IMR-90 (cell line): Measurements from ENCODE around the gene LATS1. TPM values are rescaled to one million over a fixed set of nuclear protein-coding genes. Genes with fewer than 3 reads are reported as not detected.

Experiments used
- ATAC-seq: fragments of 200-7000 bp; cut with Tn5 transposase; 2 replicates; pipeline ENCODE4 v1.9.1; 2020; ENCODE audit warnings: low read depth, mild to moderate bottlenecking, moderate library complexity
- BruUV-seq: library from RNA; stranded (reverse); fragments of 400-500 nt; replicated peaks from 2 replicates; lab custom pipeline; 2021; lab: Mats Ljungman, UMichigan
- CTCF ChIA-PET: fragments of 300-600 bp; formaldehyde crosslinking; extraction: SDS; loops from one replicate; lab custom pipeline; 2021; ENCODE audit warnings: antibody characterized with exemption; lab: Yijun Ruan, JAX
- POLR2A ChIA-PET: fragments of 300-600 bp; sonication (Branson Sonifier 250); formaldehyde crosslinking; loops from one replicate; lab custom pipeline; 2022; ENCODE audit warnings: antibody characterized with exemption; ENCODE audit not compliant: unreplicated experiment; lab: Charles Lee
- DNase-seq: peaks from one replicate; pipeline ENCODE4 v3.0.0; 2013
- H2AFZ ChIP-seq: replicated peaks from 2 replicates; pipeline ENCODE3; 2013; ENCODE audit warnings: low read length, mild to moderate bottlenecking; ENCODE audit not compliant: poor library complexity
- H2AK5ac ChIP-seq: 2 replicates; pipeline ENCODE4 v1.6.1; 2013; ENCODE audit warnings: low read depth, low read length, inconsistent platforms
- H2AK9ac ChIP-seq: replicated peaks from 2 replicates; pipeline ENCODE3; 2013; ENCODE audit warnings: mild to moderate bottlenecking, low read depth, low read length, moderate library complexity; ENCODE audit not compliant: poor library complexity
- H2BK120ac ChIP-seq: 2 replicates; pipeline ENCODE4 v1.6.1; 2013; ENCODE audit warnings: low read depth, low read length, inconsistent platforms
- H2BK15ac ChIP-seq: 3 replicates; pipeline ENCODE4 v1.6.1; 2013; ENCODE audit warnings: low read depth, low read length, inconsistent platforms
- H2BK20ac ChIP-seq: 2 replicates; pipeline ENCODE4 v1.6.1; 2013; ENCODE audit warnings: low read depth, mild to moderate bottlenecking, inconsistent platforms, low read length, moderate library complexity
- H2BK5ac ChIP-seq: 2 replicates; pipeline ENCODE4 v1.6.1; 2013; ENCODE audit warnings: mild to moderate bottlenecking, low read depth, low read length, inconsistent platforms; ENCODE audit not compliant: poor library complexity, severe bottlenecking
- H3K14ac ChIP-seq: replicated peaks from 2 replicates; pipeline ENCODE4 v1.6.1; 2013; ENCODE audit warnings: low read depth, low read length, inconsistent platforms
- H3K18ac ChIP-seq: 2 replicates; pipeline ENCODE4 v1.6.1; 2013; ENCODE audit warnings: low read depth, low read length, control low read depth
- H3K23ac ChIP-seq: 2 replicates; pipeline ENCODE4 v1.6.1; 2013; ENCODE audit warnings: low read depth, low read length, inconsistent platforms
- H3K27ac ChIP-seq: 2 replicates; pipeline ENCODE4 v1.5.1; 2013; ENCODE audit warnings: mild to moderate bottlenecking, control low read depth, low read length; ENCODE audit not compliant: insufficient read depth
- H3K27me3 ChIP-seq: 2 replicates; pipeline ENCODE4 v1.6.1; 2013; ENCODE audit warnings: low read length; ENCODE audit not compliant: control insufficient read depth, insufficient read depth
- H3K36me3 ChIP-seq: 2 replicates; pipeline ENCODE4 v1.6.1; 2013; ENCODE audit warnings: low read length, mixed read lengths; ENCODE audit not compliant: control insufficient read depth, insufficient read depth
- H3K4ac ChIP-seq: 2 replicates; pipeline ENCODE4 v1.6.1; 2013; ENCODE audit warnings: low read depth, low read length, inconsistent platforms
- H3K4me1 ChIP-seq: 2 replicates; pipeline ENCODE4 v1.6.1; 2013; ENCODE audit warnings: low read length, mixed read lengths; ENCODE audit not compliant: control insufficient read depth, insufficient read depth
- H3K4me2 ChIP-seq: 2 replicates; pipeline ENCODE4 v1.6.1; 2013; ENCODE audit warnings: low read depth, mild to moderate bottlenecking, control low read depth, low read length, moderate library complexity
- H3K4me3 ChIP-seq: 2 replicates; pipeline ENCODE4 v1.5.1; 2013; ENCODE audit warnings: low read depth, mild to moderate bottlenecking, control low read depth, low read length, moderate library complexity; ENCODE audit not compliant: insufficient read depth
- H3K56ac ChIP-seq: 2 replicates; pipeline ENCODE4 v1.6.1; 2013; ENCODE audit warnings: low read length, inconsistent platforms; ENCODE audit not compliant: insufficient read depth; ENCODE audit errors: extremely low read depth
- H3K79me1 ChIP-seq, 2 experiments: 2 replicates each; pipeline ENCODE4 v1.6.1; 2013; ENCODE audit warnings: low read length in 2 of 2, inconsistent platforms in 1 of 2, low read depth in 1 of 2
- H3K9ac ChIP-seq: 2 replicates; pipeline ENCODE4 v1.6.1; 2013; ENCODE audit warnings: low read depth, low read length, control low read depth
- H3K9me1 ChIP-seq: 2 replicates; pipeline ENCODE4 v1.6.1; 2013; ENCODE audit warnings: low read length, inconsistent platforms; ENCODE audit not compliant: insufficient read depth
- H3K9me3 ChIP-seq: 2 replicates; pipeline ENCODE4 v1.6.1; 2013; ENCODE audit warnings: low read length; ENCODE audit not compliant: control insufficient read depth, insufficient read depth
- H4K20me1 ChIP-seq: 2 replicates; pipeline ENCODE4 v1.6.1; 2013; ENCODE audit warnings: low read length, inconsistent platforms; ENCODE audit not compliant: insufficient read depth
- H4K5ac ChIP-seq: 2 replicates; pipeline ENCODE4 v1.6.1; 2013; ENCODE audit warnings: mild to moderate bottlenecking, low read depth, low read length, control low read depth
- H4K8ac ChIP-seq, 2 experiments: 2 replicates each; pipeline ENCODE4 v1.6.1; 2013; ENCODE audit warnings: low read depth in 2 of 2, low read length in 2 of 2, control low read depth in 1 of 2, inconsistent platforms in 1 of 2
- H4K91ac ChIP-seq: 2 replicates; pipeline ENCODE4 v1.6.1; 2013; ENCODE audit warnings: low read depth, low read length, inconsistent platforms; ENCODE audit not compliant: insufficient read depth
- BHLHE40 ChIP-seq: fragments of 150-350 bp; IDR thresholded peaks from 2 replicates; pipeline ENCODE4 v1.6.1; 2016; ENCODE audit warnings: mild to moderate bottlenecking, low read depth, low read length
- CEBPB ChIP-seq: IDR thresholded peaks from 2 replicates; pipeline ENCODE4 v1.6.1; 2012; ENCODE audit warnings: low read depth, low read length, improper control_type of control experiment
- CHD1 ChIP-seq: IDR thresholded peaks from 2 replicates; pipeline ENCODE4 v1.6.1; 2012; ENCODE audit warnings: low read depth, low read length, improper control_type of control experiment
- FOS ChIP-seq: fragments of 150-350 bp; IDR thresholded peaks from 2 replicates; pipeline ENCODE4 v1.6.1; 2016; ENCODE audit warnings: low read depth, low read length
- MAFK ChIP-seq: IDR thresholded peaks from 2 replicates; pipeline ENCODE4 v1.6.1; 2012; ENCODE audit warnings: low read depth, low read length, improper control_type of control experiment
- MAZ ChIP-seq: IDR thresholded peaks from 2 replicates; pipeline ENCODE4 v1.6.1; 2012; ENCODE audit warnings: low read depth, mild to moderate bottlenecking, low read length, improper control_type of control experiment, moderate library complexity, borderline replicate concordance
- NFE2L2 ChIP-seq: fragments of 150-350 bp; IDR thresholded peaks from 2 replicates; pipeline ENCODE4 v1.6.1; 2016; ENCODE audit warnings: low read depth, mild to moderate bottlenecking, low read length
- RAD21 ChIP-seq: IDR thresholded peaks from 2 replicates; pipeline ENCODE4 v1.6.1; 2012; ENCODE audit warnings: low read length, improper control_type of control experiment
- RCOR1 ChIP-seq: IDR thresholded peaks from 2 replicates; pipeline ENCODE4 v1.6.1; 2012; ENCODE audit warnings: mild to moderate bottlenecking, low read length, improper control_type of control experiment; ENCODE audit not compliant: insufficient replicate concordance
- RFX5 ChIP-seq: IDR thresholded peaks from 2 replicates; pipeline ENCODE4 v1.8.0; 2012; ENCODE audit warnings: low read depth, mild to moderate bottlenecking, low read length, moderate library complexity
- SMC3 ChIP-seq: fragments of 150-350 bp; IDR thresholded peaks from 2 replicates; pipeline ENCODE4 v1.6.1; 2016; ENCODE audit warnings: low read depth, mild to moderate bottlenecking, antibody characterized with exemption, low read length, moderate library complexity
- WGBS, 2 experiments: methylation state at CpG; one replicate each; pipeline versions ENCODE4 v1.1.5 to v1.1.7; 2013; ENCODE audit warnings: missing lambda C conversion rate in 2 of 2; ENCODE audit not compliant: insufficient read length in 1 of 2; ENCODE audit errors: extremely low coverage in 2 of 2; 5-methylcytosine and 5-hydroxymethylcytosine counted together
- dilution Hi-C: fragments of 300-500 bp; cut with HindIII; formaldehyde crosslinking; loops from one replicate; pipeline ENCODE4 v1.14.3; 2018; ENCODE audit warnings: low sequenced_read_pairs; ENCODE audit not compliant: unreplicated experiment
- in situ Hi-C: fragments of 300-500 bp; cut with MboI; formaldehyde crosslinking; loops from 3 replicates; pipeline ENCODE4 v1.14.3; 2019; ENCODE audit warnings: low sequenced_read_pairs, inconsistent platforms, mixed read lengths
- intact Hi-C: fragments of 100-400 bp; cut with micrococcal nuclease; formaldehyde crosslinking; loops from 2 replicates; pipeline ENCODE4 v1.10.0; 2022
- polyA plus RNA-seq, 3 experiments: library from polyadenylated mRNA; depleted of rRNA; stranded (reverse); fragments of >200 nt; gene quantifications; 2 replicates each; pipeline ENCODE4 v1.2.3, GENCODE V29; 2012; ENCODE audit warnings: low replicate concordance in 1 of 3
- total RNA-seq: library from RNA; depleted of rRNA; stranded (reverse); fragments of >200 nt; gene quantifications from 2 replicates; pipeline ENCODE4 v1.2.3, GENCODE V29; 2012
- TF ChIP-seq, protein P1 (sequence below): conservative IDR thresholded peaks from 2 replicates; pipeline ENCODE4 v1.5.1; 2012; ENCODE audit warnings: mild to moderate bottlenecking, low read depth, low read length, improper control_type of control experiment
- TF ChIP-seq, protein P2 (sequence below): fragments of 150-350 bp; IDR thresholded peaks from 2 replicates; pipeline ENCODE4 v1.6.1; 2016; ENCODE audit warnings: low read depth, mild to moderate bottlenecking, low read length, moderate library complexity, borderline replicate concordance
- TF ChIP-seq, protein P3 (sequence below): fragments of 150-350 bp; IDR thresholded peaks from 2 replicates; pipeline ENCODE4 v1.6.1; 2017; ENCODE audit warnings: mild to moderate bottlenecking, antibody characterized with exemption, low read length, low read depth

Gene LATS1
- total and polyA plus RNA-seq, 2 of the 4 experiments (the other 2 are of a cell fraction) = 7.9 to 20.1 TPM

DNA sequence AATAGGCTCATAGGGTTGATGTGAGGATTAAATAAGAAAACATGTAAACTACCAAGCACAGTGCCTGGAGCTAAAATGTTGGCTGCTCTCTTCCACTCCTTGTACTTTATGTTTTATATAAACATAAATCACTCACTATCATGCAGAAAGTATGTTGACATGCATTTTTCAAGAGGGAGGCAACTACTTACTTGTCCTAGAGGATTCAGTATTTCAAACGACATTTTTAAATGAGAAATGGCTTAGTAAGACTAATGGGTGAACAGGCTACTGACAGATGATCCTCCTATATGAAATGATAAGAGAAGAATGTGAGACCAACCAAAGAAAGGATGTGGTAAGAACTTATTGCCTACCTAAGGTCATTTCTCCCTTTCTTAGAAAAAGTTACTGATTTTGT is 21.0 kb downstream of the LATS1 start:
- H2AFZ ChIP-seq = no peak overlapping the region
- no peak overlapping the region for H3K18ac ChIP-seq
- peaks cover 23% of the 10 kb centered on the region for H3K36me3 ChIP-seq
- H3K27me3 ChIP-seq = no peaks in the 10 kb centered on the region
- TF ChIP-seq FOS = no peak
- TF ChIP-seq, protein P1, sequence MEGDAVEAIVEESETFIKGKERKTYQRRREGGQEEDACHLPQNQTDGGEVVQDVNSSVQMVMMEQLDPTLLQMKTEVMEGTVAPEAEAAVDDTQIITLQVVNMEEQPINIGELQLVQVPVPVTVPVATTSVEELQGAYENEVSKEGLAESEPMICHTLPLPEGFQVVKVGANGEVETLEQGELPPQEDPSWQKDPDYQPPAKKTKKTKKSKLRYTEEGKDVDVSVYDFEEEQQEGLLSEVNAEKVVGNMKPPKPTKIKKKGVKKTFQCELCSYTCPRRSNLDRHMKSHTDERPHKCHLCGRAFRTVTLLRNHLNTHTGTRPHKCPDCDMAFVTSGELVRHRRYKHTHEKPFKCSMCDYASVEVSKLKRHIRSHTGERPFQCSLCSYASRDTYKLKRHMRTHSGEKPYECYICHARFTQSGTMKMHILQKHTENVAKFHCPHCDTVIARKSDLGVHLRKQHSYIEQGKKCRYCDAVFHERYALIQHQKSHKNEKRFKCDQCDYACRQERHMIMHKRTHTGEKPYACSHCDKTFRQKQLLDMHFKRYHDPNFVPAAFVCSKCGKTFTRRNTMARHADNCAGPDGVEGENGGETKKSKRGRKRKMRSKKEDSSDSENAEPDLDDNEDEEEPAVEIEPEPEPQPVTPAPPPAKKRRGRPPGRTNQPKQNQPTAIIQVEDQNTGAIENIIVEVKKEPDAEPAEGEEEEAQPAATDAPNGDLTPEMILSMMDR = no peak
- no peak for TF ChIP-seq CHD1
- TF ChIP-seq MAFK = no peak
- TF ChIP-seq, protein P2, sequence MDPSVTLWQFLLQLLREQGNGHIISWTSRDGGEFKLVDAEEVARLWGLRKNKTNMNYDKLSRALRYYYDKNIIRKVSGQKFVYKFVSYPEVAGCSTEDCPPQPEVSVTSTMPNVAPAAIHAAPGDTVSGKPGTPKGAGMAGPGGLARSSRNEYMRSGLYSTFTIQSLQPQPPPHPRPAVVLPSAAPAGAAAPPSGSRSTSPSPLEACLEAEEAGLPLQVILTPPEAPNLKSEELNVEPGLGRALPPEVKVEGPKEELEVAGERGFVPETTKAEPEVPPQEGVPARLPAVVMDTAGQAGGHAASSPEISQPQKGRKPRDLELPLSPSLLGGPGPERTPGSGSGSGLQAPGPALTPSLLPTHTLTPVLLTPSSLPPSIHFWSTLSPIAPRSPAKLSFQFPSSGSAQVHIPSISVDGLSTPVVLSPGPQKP = no peak
- TF ChIP-seq CEBPB = no peak
- TF ChIP-seq MAZ = no peak
- no peak for TF ChIP-seq RCOR1
- TF ChIP-seq BHLHE40 = no peak
- no peak for TF ChIP-seq NFE2L2
- TF ChIP-seq SMC3 = no peak
- no peak for TF ChIP-seq RAD21
- TF ChIP-seq RFX5 = no peak
- TF ChIP-seq, protein P3, sequence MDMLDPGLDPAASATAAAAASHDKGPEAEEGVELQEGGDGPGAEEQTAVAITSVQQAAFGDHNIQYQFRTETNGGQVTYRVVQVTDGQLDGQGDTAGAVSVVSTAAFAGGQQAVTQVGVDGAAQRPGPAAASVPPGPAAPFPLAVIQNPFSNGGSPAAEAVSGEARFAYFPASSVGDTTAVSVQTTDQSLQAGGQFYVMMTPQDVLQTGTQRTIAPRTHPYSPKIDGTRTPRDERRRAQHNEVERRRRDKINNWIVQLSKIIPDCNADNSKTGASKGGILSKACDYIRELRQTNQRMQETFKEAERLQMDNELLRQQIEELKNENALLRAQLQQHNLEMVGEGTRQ = no peak
- no peak overlapping the region for H4K5ac ChIP-seq
- H2AK9ac ChIP-seq = no peak overlapping the region
- H3K9me1 ChIP-seq = peaks cover 6% of the 10 kb centered on the region; the same call in 1 of the 2 replicates
- H3K9ac ChIP-seq = no peak overlapping the region
- H3K9me3 ChIP-seq = no peaks in the 10 kb centered on the region
- intact Hi-C loops = no loop called here
- no peak overlapping the region for H2BK15ac ChIP-seq
- ATAC-seq (peak; percentile 84), DNase-seq (peak; percentile 52)
- H3K14ac ChIP-seq = no peak overlapping the region
- H3K4me1 ChIP-seq = peaks cover 3% of the 10 kb centered on the region; the same call in 1 of the 2 replicates
- no peak overlapping the region for H3K4ac ChIP-seq
- H3K23ac ChIP-seq = no peak overlapping the region
- no peak overlapping the region for H2BK5ac ChIP-seq
- no peak overlapping the region for H3K27ac ChIP-seq
- no peak overlapping the region for H2AK5ac ChIP-seq
- CTCF ChIA-PET = no interaction called here
- no peak overlapping the region for H3K4me3 ChIP-seq
- H3K79me1 ChIP-seq = peaks cover 13 to 51% of the 10 kb centered on the region in 2 experiments
- no peak overlapping the region for H4K8ac ChIP-seq
- in situ Hi-C loops = no loop called here
- POLR2A ChIA-PET = no interaction called here
- no peak overlapping the region for H3K56ac ChIP-seq
- no peak overlapping the region for H4K91ac ChIP-seq
- no peak overlapping the region for H2BK20ac ChIP-seq
- dilution Hi-C loops = no loop called here
- no TSS peak for BruUV-seq
- no peak overlapping the region; the same call in 1 of the 2 replicates for H3K4me2 ChIP-seq
- H4K20me1 ChIP-seq = peaks cover 35% of the 10 kb centered on the region; the same call in 1 of the 2 replicates
- no peak overlapping the region for H2BK120ac ChIP-seq
- no CpG with 5 or more reads among the region's 1 CpG for WGBS, 2 experiments
